Right atrium auricular region (tissue), 2 donors: Measurements from ENCODE around the gene PANK2. TPM values are rescaled to one million over a fixed set of nuclear protein-coding genes. Genes with fewer than 3 reads are reported as not detected.

Experiments used
- DNase-seq: peaks from one replicate; pipeline ENCODE4 v3.0.0-alpha.2; 2019; ENCODE audit warnings: low spot score
- H3K27ac ChIP-seq, 2 donors: fragments of 200-600 bp; sonication (generic); 1 replicate in 1 of 2; 2 replicates in 1 of 2; pipeline ENCODE4 v1.5.1; 2016 to 2019
- H3K27me3 ChIP-seq, 2 donors: fragments of 200-600 bp; sonication (generic); one replicate each; pipeline versions ENCODE4 v1.5.1 to v1.6.0; 2017 to 2019
- H3K36me3 ChIP-seq: fragments of 200-600 bp; sonication (generic); one replicate; pipeline ENCODE4 v1.5.1; 2016
- H3K4me1 ChIP-seq, 2 donors: fragments of 200-600 bp; sonication (generic); one replicate each; pipeline versions ENCODE4 v1.5.1 to v1.6.0; 2017 to 2019
- H3K4me3 ChIP-seq, 2 donors: fragments of 200-600 bp; sonication (generic); 1 replicate in 1 of 2; 2 replicates in 1 of 2; pipeline ENCODE4 v1.5.1; 2017 to 2019; ENCODE audit warnings: mild to moderate bottlenecking in 1 of 2, moderate library complexity in 1 of 2
- H3K9me3 ChIP-seq, 2 donors: fragments of 200-600 bp; sonication (generic); one replicate each; pipeline ENCODE4 v1.5.1; 2019
- CTCF ChIP-seq, 2 donors: fragments of 200-600 bp; sonication (generic); IDR thresholded peaks; one replicate each; pipeline ENCODE4 v1.5.1; 2019; ENCODE audit warnings: antibody characterized with exemption in 2 of 2
- total RNA-seq, 2 donors: library from RNA; depleted of rRNA; stranded (reverse); fragments of >200 nt; gene quantifications; one replicate each; pipeline ENCODE4 v1.1.0, GENCODE V29; 2016

PANK2 gene
- total RNA-seq, 2 donors from 2014 or later, result 15.5 to 19.5 TPM

- DNase-seq, result peak; percentile 85
These were observed 42.3 kb upstream of the PANK2 start, which contains the start of gene MAVS for GRCh38 chr20:3846740-3847428. Gene MAVS, plus strand, starts transcription at chr20:3846834. Its CDS starts 7,791 bp downstream, at chr20:3854625.

GRCh38 chr20:3847429-3847940, 41.7 kb upstream of the PANK2 start:
- no peaks in the 10 kb centered on the region for H3K36me3 ChIP-seq
- no peaks in the 10 kb centered on the region for H3K9me3 ChIP-seq
- H3K4me1 ChIP-seq, result peaks cover 0 to 25% of the 10 kb centered on the region in 2 donors
- no peak for DNase-seq
- no peaks in the 10 kb centered on the region for H3K27me3 ChIP-seq
- no peak for TF ChIP-seq CTCF (IDR thresholded peaks at IDR 0.05)
- H3K27ac ChIP-seq, result peak overlapping the region; percentile 94 to 96
- H3K4me3 ChIP-seq, result peak overlapping the region; percentile 95 to 98

More at GRCh38 chr20:3846740-3847428, 42.3 kb upstream of the PANK2 start, which contains the start of gene MAVS:
- peaks cover 0 to 25% of the 10 kb centered on the region in 2 donors for H3K4me1 ChIP-seq
- no peak for TF ChIP-seq CTCF (IDR thresholded peaks at IDR 0.05)
- H3K27me3 ChIP-seq, result no peaks in the 10 kb centered on the region
- H3K27ac ChIP-seq, result peak within 1 kb of the TSS; percentile 94 to 96
- peak within 1 kb of the TSS; percentile 95 to 98 for H3K4me3 ChIP-seq
- no peaks in the 10 kb centered on the region for H3K36me3 ChIP-seq
- H3K9me3 ChIP-seq, result no peaks in the 10 kb centered on the region

- Histone ChIP-seq H3K4me1 (peaks cover 0 to 25% of the 10 kb centered on the region in 2 donors), H3K9me3 (no peaks in the 10 kb centered on the region), H3K4me3 (no peak overlapping the region), H3K27me3 (no peaks in the 10 kb centered on the region), H3K36me3 (no peaks in the 10 kb centered on the region), H3K27ac (no peak overlapping the region)
- no peak for DNase-seq
- TF ChIP-seq CTCF (IDR thresholded peaks at IDR 0.05), result no peak
These were observed 40.6 kb upstream of the PANK2 start for GRCh38 chr20:3848565-3848964.

- no peaks in the 10 kb centered on the region for H3K27me3 ChIP-seq
- no peak overlapping the region for H3K27ac ChIP-seq
- no peak overlapping the region for H3K4me3 ChIP-seq
- peaks cover 43% of the 10 kb centered on the region for H3K36me3 ChIP-seq
- H3K9me3 ChIP-seq, result no peaks in the 10 kb centered on the region
- H3K4me1 ChIP-seq, result no peaks in the 10 kb centered on the region
- no peak for DNase-seq
- no peak for TF ChIP-seq CTCF (IDR thresholded peaks at IDR 0.05)
These were observed 34.7 kb upstream of the PANK2 start for GRCh38 chr20:3854462-3854871.

GRCh38 chr20:3857405-3857804, 31.8 kb upstream of the PANK2 start:
- peaks cover 72% of the 10 kb centered on the region for H3K36me3 ChIP-seq

More at GRCh38 chr20:3857405-3857804, 31.8 kb upstream of the PANK2 start:
- Histone ChIP-seq H3K9me3 (no peaks in the 10 kb centered on the region), H3K4me3 (no peak overlapping the region), H3K27me3 (no peaks in the 10 kb centered on the region), H3K4me1 (no peaks in the 10 kb centered on the region), H3K27ac (no peak overlapping the region)
- TF ChIP-seq CTCF (IDR thresholded peaks at IDR 0.05), result no peak
- no peak for DNase-seq
